RWPE2 (cell line): ENCODE results near the gene ATXN7L3.
"Not testable (repeated sequence)": the region's sequence is repeated elsewhere in the genome, so short reads cannot be mapped to it uniquely, and the experiment has no call there.

Experiments
- ATAC-seq: fragments of 200-7000 bp; cut with Tn5 transposase; 3 replicates; pipeline ENCODE4 v1.9.1; 2021; ENCODE audit warnings: low read depth
- DNase-seq: peaks from one replicate; pipeline ENCODE4 v3.0.0-alpha.2; 2020; ENCODE audit warnings: low spot score
- H3K27ac ChIP-seq: fragments of 450-650 bp; 2 replicates; pipeline ENCODE4 v1.5.1; 2017; ENCODE audit warnings: mild to moderate bottlenecking; ENCODE audit not compliant: poor library complexity, severe bottlenecking
- H3K27me3 ChIP-seq: fragments of 250-450 bp; sonication (Bioruptor Pico); 2 replicates; pipeline ENCODE4 v1.5.1; 2021; ENCODE audit warnings: mild to moderate bottlenecking, moderate library complexity; ENCODE audit not compliant: insufficient read depth, poor library complexity, severe bottlenecking
- H3K36me3 ChIP-seq: fragments of 250-450 bp; sonication (Bioruptor Pico); 2 replicates; pipeline ENCODE4 v1.5.1; 2020; ENCODE audit warnings: low read depth, mild to moderate bottlenecking, moderate library complexity
- H3K4me1 ChIP-seq: fragments of 250-450 bp; sonication (Bioruptor Pico); 2 replicates; pipeline ENCODE4 v1.5.1; 2021; ENCODE audit warnings: mild to moderate bottlenecking, moderate library complexity; ENCODE audit not compliant: insufficient read depth, poor library complexity, severe bottlenecking
- H3K4me3 ChIP-seq: fragments of 250-450 bp; sonication (Bioruptor Pico); 2 replicates; pipeline ENCODE4 v1.5.1; 2021; ENCODE audit warnings: mild to moderate bottlenecking, moderate library complexity; ENCODE audit not compliant: severe bottlenecking
- H3K9me3 ChIP-seq: fragments of 250-450 bp; sonication (Bioruptor Pico); 2 replicates; pipeline ENCODE4 v1.5.1; 2021; ENCODE audit warnings: mild to moderate bottlenecking, moderate library complexity; ENCODE audit not compliant: severe bottlenecking
- CTCF ChIP-seq: fragments of 450-650 bp; IDR thresholded peaks from one replicate; pipeline ENCODE4 v1.5.1; 2017; ENCODE audit warnings: mild to moderate bottlenecking, moderate library complexity; ENCODE audit not compliant: poor library complexity, severe bottlenecking

Gene ATXN7L3

DNA sequence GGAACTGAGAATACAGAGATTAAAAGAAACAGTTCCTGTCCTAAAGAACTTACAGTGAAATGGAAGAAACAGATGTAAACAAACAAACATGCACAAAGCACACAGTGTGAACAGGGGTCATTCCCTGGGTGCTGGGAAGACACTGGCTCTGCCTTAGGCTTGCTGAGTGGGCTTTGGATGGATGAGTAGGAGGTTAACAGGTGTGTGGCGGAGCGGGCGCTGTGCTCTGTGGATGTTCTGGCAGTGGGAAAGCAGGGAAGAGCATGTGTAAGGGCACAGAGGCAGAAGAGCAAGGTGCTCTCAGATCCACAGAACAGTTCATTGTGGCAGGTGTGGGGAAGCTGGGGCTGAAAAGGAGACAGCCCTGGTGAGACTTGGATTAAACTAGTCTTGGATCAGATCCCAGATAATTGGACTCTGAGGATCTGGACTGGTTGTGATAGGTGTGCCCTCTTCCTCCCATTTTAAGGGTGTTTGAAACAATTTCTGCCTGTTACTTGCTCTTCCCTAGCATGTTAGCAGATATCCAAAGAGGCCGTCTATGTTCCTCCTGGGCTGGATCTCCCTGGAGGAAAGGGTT, 49.8 kb downstream of the ATXN7L3 start:
- H3K9me3 ChIP-seq, result no peaks in the 10 kb centered on the region
- peaks cover 91% of the 10 kb centered on the region for H3K36me3 ChIP-seq
- DNase-seq, result no peak
- H3K27me3 ChIP-seq, result no peaks in the 10 kb centered on the region
- no peak for ATAC-seq
- no peak overlapping the region for H3K4me3 ChIP-seq
- TF ChIP-seq CTCF, result no peak
- peaks cover 8% of the 10 kb centered on the region for H3K4me1 ChIP-seq
- H3K27ac ChIP-seq, result no peak overlapping the region

DNA sequence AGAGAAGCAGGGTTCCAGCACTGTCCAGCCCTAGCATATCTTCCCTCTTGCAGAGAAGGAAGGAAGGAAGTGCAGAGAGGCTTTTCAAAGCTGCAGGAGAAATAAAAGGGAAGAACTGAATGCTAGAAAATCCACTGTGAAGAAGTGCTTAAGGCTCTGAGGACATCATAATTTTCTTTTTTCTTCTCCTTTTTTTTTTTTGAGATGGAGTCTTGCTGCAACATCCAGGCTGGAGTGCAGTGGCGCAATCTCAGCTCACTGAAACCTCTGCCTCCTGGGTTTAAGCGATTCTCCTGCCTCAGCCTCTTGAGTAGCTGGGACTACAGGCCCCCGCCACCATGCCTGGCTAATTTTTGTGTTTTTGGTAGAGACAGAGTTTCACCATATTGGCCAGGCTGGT, 50.6 kb downstream of the ATXN7L3 start:
- ATAC-seq, H3K4me3 ChIP-seq, H3K27me3 ChIP-seq, H3K9me3 ChIP-seq, DNase-seq, H3K4me1 ChIP-seq, H3K27ac ChIP-seq: not testable (repeated sequence)
- H3K36me3 ChIP-seq, result peaks cover 86% of the 10 kb centered on the region

DNA sequence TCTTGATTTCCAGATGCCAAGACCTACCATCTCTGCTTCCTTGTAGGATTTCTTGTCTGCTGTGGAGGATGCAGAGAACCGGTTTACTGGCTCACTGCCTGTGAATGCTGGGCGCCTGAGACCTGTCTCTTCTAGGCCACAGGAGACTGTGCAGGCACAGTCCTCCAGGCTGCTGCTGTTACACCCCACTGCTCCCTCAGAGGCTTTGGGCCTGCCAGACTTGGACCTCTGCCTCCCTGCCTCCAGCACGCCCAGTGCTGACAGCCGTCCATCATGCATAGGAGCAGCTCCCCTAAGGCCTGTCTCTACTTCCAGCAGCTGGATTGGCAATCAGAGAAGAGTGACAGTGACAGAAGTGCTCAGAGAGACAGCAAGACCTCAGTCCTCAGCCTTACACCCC, 51.9 kb downstream of the ATXN7L3 start:
- H3K4me1 ChIP-seq, result peaks cover 2% of the 10 kb centered on the region
- no peak overlapping the region for H3K4me3 ChIP-seq
- no peaks in the 10 kb centered on the region for H3K9me3 ChIP-seq
- DNase-seq (no peak), ATAC-seq (no peak)
- no peak for TF ChIP-seq CTCF
- no peak overlapping the region for H3K27ac ChIP-seq
- peaks cover 74% of the 10 kb centered on the region for H3K36me3 ChIP-seq
- no peaks in the 10 kb centered on the region for H3K27me3 ChIP-seq

GRCh38 chr17:44146375-44147346, 53.0 kb downstream of the ATXN7L3 start:
- Histone ChIP-seq H3K27me3 (no peaks in the 10 kb centered on the region), H3K36me3 (peaks cover 64% of the 10 kb centered on the region), H3K27ac (no peak overlapping the region), H3K4me3 (no peak overlapping the region), H3K4me1 (no peaks in the 10 kb centered on the region), H3K9me3 (no peaks in the 10 kb centered on the region)
- no peak for ATAC-seq
- TF ChIP-seq CTCF, result no peak
- no peak for DNase-seq

DNA sequence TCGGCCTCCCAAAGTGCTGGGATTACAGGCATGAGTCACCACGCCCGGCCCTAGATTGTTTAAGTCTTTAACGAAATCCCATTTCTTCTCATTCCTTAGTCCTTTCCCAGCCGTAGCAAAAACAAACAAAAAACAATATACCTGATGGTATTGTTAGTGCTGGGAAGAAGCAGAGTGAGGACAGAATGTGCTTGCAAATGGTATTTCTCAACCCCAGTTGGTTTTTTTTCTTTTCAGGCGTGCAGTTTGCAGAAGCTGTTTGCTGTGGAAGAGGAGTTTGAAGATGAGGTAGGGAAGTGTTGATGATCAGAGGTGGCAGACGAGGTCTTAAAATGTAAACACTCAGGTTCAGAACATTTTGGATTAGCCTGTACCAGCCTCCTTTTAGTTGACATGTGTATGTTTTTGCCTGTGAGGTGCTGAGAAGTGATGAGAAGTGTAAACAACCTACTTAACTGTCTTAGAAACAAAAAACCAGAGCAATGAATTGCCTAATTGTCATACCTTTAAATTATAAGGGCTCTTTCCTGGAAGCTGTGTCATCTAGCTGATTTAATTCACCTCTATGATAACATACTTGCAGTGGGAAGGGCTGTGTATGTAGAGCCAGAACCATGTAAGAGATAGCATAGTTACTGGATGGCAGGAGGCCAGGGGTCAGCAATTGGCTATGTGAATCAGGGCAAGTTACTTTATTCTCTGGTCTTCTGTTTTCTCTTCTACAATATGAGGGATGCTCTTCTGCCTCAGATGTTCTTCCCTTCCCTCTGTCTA, 54.5 kb downstream of the ATXN7L3 start:
- Histone ChIP-seq H3K9me3 (no peaks in the 10 kb centered on the region), H3K36me3 (peaks cover 52% of the 10 kb centered on the region), H3K4me3 (no peak overlapping the region), H3K27ac (peak overlapping the region; percentile 22), H3K27me3 (no peaks in the 10 kb centered on the region), H3K4me1 (no peaks in the 10 kb centered on the region)
- no peak for TF ChIP-seq CTCF
- ATAC-seq (peak; percentile 5; the same call in 1 of the 3 replicates), DNase-seq (no peak)

DNA sequence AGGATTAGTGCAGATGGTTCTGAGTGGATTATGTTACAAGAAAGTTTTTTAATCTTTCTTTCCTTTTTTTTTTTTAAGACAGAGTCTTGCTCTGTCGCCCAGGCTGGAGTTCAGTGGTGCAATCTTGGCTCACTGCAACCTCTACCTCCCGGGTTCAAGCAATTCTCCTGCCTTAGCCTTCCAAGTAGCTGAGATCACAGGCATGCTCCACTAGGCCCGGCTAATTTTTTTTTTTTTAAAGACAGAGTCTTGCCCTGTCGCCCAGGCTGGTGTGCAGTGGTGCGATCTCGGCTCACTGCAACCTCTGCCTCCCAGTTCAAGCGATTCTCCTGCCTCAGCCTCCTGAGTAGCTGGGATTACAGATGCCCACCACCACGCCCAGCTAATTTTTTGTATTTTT, 55.8 kb downstream of the ATXN7L3 start:
- not testable (repeated sequence) for ATAC-seq, H3K4me1 ChIP-seq, H3K4me3 ChIP-seq, H3K27me3 ChIP-seq, DNase-seq, H3K9me3 ChIP-seq
- peak overlapping the region; percentile 22 for H3K27ac ChIP-seq
- peaks cover 43% of the 10 kb centered on the region for H3K36me3 ChIP-seq
